GM19438 (cell line): ENCODE data around the gene ZNF438.

Source experiments
- ATAC-seq: cut with Tn5 transposase; IDR thresholded peaks from one replicate; pipeline ENCODE4 v1.9.1; 2021; ENCODE audit warnings: low read depth; ENCODE audit not compliant: unreplicated experiment

Gene ZNF438

DNA sequence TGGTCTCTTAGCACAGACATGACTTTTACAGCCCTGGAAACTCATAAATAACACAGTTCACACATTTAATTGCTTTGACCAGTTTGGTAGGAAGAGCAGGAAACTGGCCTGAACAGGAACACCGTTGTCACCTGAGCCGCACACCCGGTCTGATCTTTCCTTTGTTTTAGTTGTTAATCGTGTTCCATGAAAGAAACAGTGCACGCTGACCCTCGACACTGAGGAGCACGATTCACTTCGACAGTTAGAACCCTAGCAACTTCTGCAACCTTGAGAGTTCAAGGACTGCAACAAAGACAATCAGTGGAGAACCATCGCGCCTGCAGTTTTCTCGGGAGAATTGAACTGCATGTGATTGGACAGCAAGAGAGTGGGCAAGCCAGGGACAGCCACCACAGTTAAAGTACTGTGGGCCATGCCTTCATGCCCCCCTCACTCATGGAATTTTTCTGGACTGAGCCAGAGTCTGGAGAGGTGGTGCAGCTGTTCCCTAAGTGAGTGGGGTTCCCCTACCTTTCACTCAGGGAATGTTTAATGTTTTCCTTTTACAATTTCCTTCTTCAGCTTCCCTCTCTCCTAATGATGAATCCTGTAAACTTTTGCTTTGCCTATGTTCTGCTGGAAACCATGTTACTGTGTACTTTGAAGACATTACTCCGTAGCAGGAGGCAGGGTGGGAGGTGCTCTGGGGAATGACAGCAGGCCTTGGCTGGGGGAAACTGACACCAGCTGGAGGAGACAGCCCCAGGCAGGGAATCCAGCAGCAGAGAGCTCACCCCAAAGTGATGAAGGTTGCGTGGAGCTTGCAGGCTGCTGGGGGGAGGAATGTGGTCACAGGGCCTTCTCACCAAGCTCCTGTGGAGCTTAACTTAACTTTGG, 198.7 kb downstream of the ZNF438 start:
- ATAC-seq, result no peak

DNA sequence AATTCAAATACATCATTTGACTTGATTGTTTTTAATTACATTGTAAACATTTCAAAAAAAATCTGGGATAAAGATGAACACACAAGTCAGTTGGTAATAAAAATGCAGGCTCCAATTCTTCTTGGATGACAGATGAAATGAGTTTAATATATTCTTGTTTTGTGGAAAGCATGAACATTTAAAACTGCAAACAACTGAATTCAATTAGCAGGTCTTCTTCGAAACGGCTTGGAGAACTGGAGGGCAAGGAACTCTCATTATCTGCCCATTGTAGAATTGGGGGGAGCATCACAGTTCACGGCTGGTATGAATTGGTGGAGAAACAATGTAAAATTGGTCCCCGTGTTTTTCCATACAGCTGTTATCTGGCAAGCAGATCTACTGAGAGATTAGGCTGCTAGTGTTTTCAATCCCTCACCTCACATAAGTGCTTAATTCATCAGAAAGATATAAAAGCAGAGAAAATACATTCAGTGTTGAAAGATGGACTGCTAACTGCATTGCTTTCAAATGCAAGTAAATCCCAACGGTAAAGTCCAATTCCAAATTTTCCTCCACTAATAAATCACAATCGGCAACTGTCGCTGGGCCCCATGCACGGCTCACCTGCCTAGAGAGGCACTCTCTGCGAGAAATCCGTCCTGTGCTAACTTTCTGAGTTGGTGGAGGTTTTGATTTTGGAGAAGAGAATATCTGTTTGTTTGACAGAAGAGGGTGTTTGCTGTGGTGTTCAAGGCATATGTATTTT, 199.5 kb downstream of the ZNF438 start:
- ATAC-seq, result no peak

DNA sequence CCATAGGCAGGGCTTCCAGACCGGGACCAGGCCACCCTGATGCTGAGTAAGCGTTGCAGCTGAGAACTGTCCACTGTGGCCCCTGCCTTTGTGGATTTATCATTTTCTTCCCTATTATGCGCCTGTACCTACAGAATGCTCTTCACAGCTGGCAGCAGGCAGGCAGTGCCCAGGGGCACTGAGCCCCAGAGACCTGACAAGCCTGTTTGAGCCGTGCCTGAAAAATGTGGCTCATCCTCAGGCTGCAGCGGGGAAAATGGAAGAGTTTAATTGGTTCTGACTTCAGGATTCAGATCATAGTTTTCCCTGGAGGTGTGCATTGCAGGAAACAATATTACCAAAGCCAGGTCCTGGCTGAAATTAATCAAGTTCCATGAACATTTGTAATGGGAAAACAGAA, 200.2 kb downstream of the ZNF438 start:
- no peak for ATAC-seq

DNA sequence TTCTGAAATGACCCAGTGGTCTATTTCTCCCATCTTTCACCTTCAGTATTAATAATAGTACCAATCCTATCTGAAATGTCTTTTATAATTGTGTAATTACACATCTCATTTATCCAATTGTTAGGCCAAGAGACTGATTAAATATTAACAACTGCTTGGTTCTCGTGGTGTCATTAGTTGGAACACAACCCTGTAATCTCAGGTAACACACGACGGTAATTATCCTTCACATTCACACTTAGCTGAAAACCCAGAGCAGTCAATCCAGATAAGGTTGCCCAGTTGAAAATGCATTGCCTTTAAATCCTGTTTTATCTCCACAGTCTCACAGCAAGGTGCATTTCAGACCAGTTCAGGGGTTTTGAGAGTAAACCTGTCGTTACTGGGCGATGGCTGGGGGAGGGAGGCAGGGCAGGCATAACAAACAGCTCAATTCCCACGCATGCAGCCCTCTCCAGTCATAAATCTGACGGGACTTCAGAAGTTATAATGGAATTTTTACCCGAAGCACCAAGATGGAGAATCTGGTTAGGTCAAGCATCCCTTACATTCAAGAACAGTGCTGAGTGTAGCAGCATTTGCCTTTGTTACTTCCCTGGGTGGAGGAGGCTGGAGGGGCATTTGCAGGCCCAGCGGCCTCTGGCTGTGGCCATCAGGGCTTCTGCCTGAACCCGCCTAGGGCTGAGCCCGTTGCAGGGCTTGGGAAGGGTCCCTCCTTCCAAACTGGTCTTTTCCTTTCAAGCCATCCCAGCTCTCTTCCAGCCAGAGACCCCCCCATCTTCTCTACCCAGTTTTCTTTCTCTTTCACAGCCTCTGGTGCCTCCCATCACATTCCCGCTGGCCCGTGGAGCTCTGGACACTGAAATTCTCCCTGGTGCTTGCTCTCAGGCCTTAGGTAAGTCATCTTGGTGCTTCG, 201.1 kb downstream of the ZNF438 start:
- no peak for ATAC-seq

DNA sequence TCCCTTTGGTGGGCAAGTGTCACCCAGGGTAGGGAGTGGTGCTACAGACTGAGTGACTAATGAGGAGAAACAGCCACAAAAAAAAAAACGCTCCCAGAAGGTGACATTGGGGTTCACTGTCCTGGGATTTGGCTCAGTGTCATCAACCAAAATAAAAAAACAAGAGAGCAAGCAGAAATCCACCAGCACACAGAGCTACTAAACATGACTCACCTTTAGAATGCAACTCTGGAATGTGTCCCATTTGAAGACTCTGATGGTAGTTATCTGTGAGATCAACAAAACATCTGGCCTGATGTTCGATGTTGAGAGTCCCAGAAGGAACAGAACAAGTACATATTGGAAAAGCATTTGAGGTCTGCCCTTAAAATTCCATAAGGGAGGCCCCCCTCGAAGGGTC, 201.8 kb downstream of the ZNF438 start:
- ATAC-seq, result no peak

DNA sequence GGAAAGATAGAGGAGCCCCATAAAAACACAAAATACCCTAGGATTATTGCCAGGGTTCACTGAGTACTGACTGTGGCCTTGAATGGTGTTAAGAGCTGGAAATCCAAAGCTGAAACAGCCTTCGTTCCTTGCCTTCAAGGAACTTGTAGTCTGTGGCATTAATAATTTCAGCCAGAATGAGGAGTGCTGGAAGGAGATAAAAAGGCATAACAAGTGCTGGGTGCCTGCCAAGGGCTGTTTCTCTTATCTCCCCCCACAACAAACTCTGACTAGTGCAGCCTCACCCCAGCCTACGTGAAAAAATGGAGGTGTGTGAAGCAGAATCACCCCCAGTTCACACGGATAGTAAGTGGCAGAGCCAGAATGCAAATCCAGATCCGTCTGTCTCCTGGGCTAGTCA, 203.0 kb downstream of the ZNF438 start:
- no peak for ATAC-seq

DNA sequence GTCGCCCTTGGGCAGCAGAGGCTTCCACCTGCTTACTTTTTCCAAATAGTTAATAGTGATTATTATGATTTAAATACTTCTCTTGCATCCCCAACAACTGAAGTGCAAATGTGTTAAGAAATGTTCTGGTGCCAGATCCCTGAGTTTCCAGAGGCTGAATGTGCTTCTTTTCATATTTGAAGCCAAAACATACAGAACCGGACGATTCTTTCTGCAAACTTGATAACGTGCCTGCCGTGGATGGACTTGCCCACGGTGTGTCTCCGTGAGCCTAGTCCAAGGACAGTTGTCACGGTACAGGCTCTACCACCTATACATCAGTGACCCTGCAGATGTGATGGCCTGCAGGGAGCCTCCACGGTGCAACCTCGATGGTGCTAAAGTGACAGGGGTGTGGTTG, 203.5 kb downstream of the ZNF438 start:
- no peak for ATAC-seq

DNA sequence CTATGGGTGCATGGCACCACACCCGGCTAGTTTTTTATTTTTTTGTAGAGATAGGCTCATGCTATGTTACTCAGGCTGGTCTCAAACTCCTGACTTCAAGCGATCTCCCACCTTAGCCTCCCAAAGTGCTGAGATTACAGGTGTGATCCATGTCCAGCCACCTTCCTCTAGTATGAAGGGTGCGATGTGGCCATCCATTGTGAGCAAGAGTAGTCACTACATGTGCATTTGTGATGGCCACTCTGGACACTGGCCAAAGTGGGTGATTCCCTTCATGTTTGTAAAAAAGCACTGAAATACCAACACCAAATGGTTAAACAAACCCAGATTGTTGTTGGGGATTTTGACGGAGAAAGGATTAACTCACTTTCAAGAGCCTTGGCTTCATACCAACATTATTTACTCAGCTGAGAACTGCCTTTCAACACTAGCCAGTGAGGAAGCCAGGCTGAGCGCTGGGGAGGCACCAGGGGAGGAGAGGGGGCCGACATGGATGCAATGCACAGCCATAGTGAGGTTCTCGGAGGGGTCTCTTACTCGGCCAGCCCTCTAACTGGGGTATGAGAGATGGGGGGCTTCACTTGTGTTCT, 204.0 kb downstream of the ZNF438 start:
- no peak for ATAC-seq

DNA sequence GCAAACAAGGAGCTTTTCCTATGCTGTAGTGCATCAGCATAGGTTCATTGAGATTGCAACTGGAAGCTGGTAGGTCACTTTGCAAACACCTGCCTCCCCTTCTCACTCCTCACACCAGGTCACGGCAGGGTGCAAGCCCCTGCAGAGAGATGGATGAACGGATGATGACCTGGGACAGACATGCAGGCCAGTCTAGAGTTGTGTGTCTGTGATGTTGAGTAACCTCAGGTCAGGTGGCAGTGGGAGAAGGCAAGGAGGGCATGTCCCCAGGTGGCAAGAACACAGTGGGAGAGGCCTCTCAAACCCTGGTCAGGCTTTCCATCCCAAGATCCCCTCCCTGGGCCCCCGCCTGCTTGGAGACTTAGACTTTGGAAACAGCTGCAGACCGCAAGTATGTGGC, 205.0 kb downstream of the ZNF438 start:
- ATAC-seq, result no peak

DNA sequence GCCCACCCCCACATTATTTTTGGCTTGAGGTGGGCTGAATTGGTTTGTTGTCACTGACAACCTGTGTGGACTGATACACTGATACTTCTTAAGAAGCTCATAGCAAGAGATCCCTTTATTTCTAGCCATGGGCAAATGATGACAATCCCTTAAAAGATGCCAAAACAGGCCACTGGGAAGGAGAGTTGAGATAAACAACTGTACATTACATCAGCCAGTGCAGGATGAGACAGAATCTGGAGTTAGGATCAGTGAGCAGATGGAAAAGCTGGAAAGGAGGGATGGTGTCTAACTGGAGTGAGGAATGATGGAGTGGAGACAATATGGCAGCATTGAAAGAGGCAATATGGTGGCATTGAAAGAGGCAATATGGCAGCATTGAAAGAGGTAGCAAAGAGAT, 206.2 kb downstream of the ZNF438 start:
- ATAC-seq, result no peak

DNA sequence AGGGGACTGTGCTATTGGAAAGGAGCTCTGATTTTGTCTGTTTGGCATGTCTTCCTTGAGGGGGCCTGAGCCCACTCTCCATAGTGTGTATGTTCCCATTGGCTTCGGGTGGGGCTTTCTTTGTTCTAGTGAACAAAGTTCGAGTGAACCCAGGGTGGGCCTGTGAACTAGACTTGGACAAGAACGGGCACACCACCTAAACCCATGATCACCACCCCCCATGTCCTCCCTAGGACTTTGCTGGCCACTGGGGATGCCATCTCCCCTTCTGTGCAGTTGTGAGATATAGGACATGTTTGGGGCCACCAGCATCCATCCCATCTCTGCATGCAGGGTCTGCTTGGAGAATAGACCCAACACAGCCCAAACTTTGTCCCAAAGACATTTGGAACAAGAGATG, 206.6 kb downstream of the ZNF438 start:
- ATAC-seq, result no peak

DNA sequence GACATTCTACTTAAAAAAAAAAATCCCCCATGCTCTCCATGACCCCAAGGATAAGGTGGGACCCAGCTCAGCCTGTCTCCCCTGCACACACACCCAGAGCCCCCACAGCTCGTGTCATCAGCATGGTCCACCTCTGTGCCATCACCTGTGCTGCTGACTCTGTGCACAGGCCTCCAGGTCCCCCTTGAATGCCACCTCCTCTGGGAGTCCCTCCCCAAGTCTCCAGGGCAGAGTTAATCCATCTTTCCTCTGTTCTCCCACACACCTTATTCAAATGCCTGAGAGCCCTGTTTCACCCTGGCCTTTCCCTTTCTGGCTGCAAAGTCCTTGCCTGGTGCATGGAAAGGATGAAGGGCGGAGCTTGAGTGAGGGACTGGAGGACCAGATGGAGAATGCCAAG, 208.0 kb downstream of the ZNF438 start:
- ATAC-seq, result no peak

DNA sequence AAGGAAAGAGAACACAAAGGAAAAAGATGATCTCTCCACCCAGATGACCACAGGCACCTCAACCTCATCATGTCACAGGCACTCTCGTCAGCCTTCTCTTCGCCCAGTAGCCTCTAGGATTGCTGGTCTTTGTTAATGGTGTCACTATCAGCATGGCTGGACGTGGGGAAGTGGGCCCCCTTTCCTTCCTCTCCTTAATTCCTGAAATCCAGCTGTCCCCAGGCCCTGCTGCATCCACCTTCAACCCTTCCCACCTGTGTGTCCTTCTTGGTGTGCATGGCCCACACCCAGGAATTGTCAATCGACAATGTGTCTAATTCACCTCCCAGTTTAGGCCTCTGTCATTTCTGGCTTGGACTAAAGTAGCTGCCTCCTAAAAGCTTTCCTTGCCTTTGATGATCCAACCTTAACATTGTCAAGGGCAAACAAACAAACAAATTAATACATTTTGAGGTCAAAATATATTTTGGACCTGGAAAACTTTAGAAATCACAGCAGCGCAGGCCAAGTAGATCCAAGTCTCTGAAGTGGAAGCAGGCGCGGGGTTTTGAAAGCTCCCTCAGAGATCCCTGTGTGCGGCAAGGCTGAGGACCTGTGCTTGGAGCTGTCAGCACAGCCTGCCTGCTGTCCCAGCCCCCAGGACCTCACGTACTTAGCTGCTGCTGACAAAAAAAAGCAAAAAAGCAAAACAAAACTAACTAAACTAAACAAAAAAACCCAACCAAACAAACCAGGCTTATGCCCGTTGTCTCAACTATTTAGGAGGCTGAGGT, 208.8 kb downstream of the ZNF438 start:
- no peak for ATAC-seq

DNA sequence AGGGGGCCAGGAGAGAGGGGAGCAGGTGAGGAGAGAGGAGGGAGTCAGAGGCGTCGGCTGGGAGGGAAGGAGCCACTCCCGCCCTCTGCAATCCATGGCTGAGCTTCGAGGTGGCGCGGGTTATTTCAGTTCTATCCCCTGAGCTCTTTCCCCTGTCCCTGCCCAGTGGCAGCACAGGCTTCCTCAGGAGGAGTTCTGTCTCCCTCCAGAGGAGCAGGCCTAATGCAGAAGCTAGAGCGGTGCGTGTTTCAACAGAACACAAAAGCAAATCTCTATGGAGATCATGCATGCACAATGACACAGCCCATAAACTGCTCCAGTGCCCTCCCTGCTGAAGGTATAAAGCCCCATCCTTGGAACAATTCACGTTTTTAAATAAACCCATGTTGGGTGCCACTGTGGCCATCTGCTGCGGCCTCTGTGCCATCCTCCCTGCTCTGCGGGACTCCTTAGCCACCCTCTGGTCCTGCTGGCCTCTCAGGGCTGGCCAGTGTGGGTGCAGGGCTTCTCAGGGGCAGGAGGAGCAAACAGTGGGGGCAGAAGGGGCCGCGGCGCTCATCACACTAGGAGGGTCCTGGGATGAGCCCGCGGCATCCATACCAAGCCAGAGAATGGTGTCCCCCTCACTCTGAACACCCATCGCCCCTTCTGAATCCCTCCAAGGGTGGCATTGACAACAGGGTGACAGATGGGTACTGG, 209.5 kb downstream of the ZNF438 start:
- ATAC-seq, result no peak

DNA sequence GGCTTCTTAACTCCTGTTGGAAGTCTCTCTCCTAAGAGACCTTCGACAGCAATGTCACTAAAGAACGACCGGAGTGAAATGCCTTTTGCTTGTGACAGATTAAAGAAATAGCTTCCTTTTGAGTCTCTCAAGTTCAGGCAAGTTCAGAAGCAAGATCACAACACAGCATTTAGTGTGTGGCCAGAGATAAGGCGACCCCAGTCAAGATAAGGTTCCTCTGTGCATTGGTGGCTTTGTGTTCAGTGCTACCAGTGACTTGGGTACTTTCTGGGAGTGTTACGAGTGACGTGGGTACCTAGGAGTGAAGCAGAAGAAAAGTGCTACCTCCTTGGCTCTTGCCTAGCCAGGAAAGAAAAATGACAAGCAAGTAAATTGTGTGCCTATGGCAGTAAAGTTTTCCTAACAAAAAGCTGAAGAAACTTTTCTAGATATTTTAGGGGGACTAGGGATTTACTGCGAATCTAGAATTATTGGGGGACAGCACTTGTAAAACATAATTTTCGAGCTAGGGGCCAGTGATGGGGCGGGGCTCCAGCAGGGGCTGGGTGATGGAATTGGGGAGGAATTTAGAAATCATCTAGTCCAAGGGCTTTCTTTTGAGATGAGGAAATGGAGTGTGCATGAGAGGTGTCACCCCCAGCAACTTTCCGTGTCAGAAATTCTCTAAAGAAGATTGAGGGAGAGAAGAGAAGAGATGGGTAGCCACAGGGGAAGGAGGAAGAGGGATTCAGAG, 210.2 kb downstream of the ZNF438 start:
- ATAC-seq, result no peak

DNA sequence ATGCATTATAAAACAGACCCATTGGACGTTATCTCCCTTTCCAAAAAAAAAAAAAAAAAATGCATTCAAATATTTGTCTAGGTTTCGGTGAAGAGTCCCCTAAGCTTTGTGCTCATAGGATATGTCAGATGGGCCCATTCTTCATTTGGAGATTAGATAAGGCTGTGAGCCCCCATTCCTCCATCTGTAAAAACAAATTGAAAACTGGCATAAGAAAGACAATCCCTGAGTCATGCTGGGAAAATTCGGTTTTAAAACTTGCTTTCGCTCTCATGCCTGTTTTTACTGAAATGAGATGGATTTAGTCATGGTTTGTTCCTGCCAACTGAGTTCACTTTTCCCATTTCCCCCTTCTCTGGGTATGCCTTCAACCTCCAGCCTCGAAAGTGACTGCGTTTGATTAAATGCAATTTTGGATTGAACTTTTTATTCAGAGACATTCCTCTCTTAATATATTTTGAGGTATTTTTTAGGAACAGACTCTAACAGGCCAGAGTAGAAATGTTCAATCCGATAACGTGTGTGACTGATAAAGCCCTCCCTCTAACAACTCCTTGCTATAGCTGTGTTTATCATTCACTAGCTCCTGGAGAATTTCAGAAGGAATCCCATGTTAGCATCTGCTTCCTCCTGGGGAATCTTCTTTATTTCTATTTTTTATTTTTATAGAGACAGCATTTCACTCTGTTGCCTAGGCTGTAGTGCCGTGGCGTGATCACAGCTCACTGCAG, 211.2 kb downstream of the ZNF438 start:
- no peak for ATAC-seq

DNA sequence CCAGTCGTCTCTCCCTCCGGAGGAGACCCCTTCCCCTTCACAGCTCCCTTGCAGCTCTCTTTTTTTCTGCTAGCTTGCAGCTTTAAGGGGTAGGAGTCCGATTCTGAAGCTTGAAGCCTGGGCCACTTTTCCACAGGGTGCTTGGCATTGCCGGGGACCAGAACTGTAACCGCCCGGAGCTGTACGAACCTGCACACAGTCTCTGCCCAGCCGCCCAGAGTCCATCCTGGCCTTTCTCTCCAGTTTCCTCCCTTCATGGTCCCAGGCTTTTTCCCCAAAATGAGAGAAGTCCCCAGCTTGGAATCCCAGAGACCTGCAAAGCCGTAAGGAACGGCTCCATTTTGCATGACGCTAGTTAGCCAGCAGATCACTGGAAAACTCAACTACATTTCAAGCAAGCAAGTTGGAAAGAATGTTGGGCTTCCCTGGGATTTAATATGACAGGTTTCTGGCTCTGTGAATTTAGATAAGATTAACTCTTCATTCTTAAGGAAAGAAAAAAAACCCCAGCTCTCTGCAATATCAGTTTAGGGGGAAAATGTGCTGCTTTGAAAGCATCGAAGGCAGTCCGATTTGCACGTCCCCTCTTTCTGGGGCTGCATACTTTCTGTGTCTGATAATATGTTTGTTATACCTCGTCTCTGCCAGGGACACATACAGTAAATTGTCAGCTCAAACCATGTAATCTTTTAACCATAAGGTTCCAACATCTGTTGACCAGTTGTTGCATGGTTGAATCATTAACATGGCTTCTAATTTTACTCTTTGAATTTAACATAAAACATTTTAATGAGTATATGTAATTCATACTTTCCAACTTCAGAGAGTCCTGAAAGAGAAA, 212.1 kb downstream of the ZNF438 start:
- no peak for ATAC-seq
